HepG2 (cell line): Measurements from ENCODE around the gene CYB5R3. TPM values are rescaled to one million over a fixed set of nuclear protein-coding genes. Genes with fewer than 3 reads are reported as not detected.

Source experiments
- CAMTA2 ChIP-seq: sonication (generic); formaldehyde crosslinking; IDR thresholded peaks from 2 replicates; pipeline ENCODE4 v1.4.0; 2020; ENCODE audit warnings: mild to moderate bottlenecking, missing genetic modification reagents, borderline replicate concordance
- CENPX ChIP-seq: sonication (generic); formaldehyde crosslinking; IDR thresholded peaks from 2 replicates; pipeline ENCODE4 v1.9.0; 2021; ENCODE audit warnings: mild to moderate bottlenecking, missing genetic modification reagents, moderate library complexity
- GABPB1 ChIP-seq: IDR thresholded peaks from 2 replicates; pipeline ENCODE4 v1.6.1; 2016; ENCODE audit warnings: mild to moderate bottlenecking, missing genetic modification reagents, moderate library complexity, missing compliant biosample characterization
- HMGXB4 ChIP-seq, 2 experiments: sonication (generic) in 1 of 2; formaldehyde crosslinking in 1 of 2; IDR thresholded peaks; 2 replicates each; pipeline versions ENCODE4 v1.4.0 to v1.6.1; 2018 to 2020; ENCODE audit warnings: missing genetic modification reagents in 2 of 2, borderline replicate concordance in 1 of 2, low read depth in 1 of 2, mild to moderate bottlenecking in 1 of 2, missing biosample characterization in 1 of 2
- MEF2D ChIP-seq: sonication (generic); formaldehyde crosslinking; IDR thresholded peaks from 2 replicates; pipeline ENCODE4 v1.5.1; 2020; ENCODE audit warnings: mild to moderate bottlenecking, missing genetic modification reagents
- MEIS1 ChIP-seq: sonication (generic); formaldehyde crosslinking; IDR thresholded peaks from 2 replicates; pipeline ENCODE4 v1.9.0; 2021; ENCODE audit warnings: mild to moderate bottlenecking, missing genetic modification reagents, moderate library complexity, borderline replicate concordance
- MTF2 ChIP-seq: sonication (generic); formaldehyde crosslinking; IDR thresholded peaks from 2 replicates; pipeline ENCODE4 v1.5.0; 2020; ENCODE audit warnings: missing genetic modification reagents, borderline replicate concordance
- PLRG1 ChIP-seq: fragments of 450-650 bp; conservative IDR thresholded peaks from 2 replicates; pipeline ENCODE4 v1.6.1; 2016
- RXRB ChIP-seq: IDR thresholded peaks from 2 replicates; pipeline ENCODE4 v1.6.1; 2016; ENCODE audit warnings: borderline replicate concordance, missing genetic modification reagents, missing compliant biosample characterization
- SMAD3 ChIP-seq: sonication (generic); formaldehyde crosslinking; IDR thresholded peaks from 2 replicates; pipeline ENCODE4 v1.4.0; 2020; ENCODE audit warnings: missing genetic modification reagents
- SMARCE1 ChIP-seq: fragments of 450-650 bp; IDR thresholded peaks from 2 replicates; pipeline ENCODE4 v1.6.1; 2017; ENCODE audit warnings: borderline replicate concordance
- SOX13 ChIP-seq, 3 experiments: fragments of 450-650 bp in 1 of 3; sonication (generic) in 1 of 3; formaldehyde crosslinking in 1 of 3; IDR thresholded peaks in 2 of 3; conservative IDR thresholded peaks in 1 of 3; 2 replicates each; pipeline versions ENCODE4 v1.5.0 to v1.6.1; 2016 to 2020; ENCODE audit warnings: antibody characterized with exemption in 1 of 3, mild to moderate bottlenecking in 1 of 3, missing compliant biosample characterization in 1 of 3, missing genetic modification reagents in 1 of 3, moderate library complexity in 1 of 3
- THRA ChIP-seq: sonication (generic); formaldehyde crosslinking; IDR thresholded peaks from 2 replicates; pipeline ENCODE4 v1.4.0; 2020; ENCODE audit warnings: missing genetic modification reagents, borderline replicate concordance
- ZBTB20 ChIP-seq: sonication (generic); formaldehyde crosslinking; IDR thresholded peaks from 2 replicates; pipeline ENCODE4 v1.8.1; 2023; ENCODE audit warnings: missing genetic modification reagents, low read depth, mild to moderate bottlenecking, borderline replicate concordance
- ZBTB7A ChIP-seq: sonication (generic); formaldehyde crosslinking; IDR thresholded peaks from 2 replicates; pipeline ENCODE4 v1.8.0; 2022; ENCODE audit warnings: mild to moderate bottlenecking, missing genetic modification reagents
- ZNF574 ChIP-seq: sonication (generic); formaldehyde crosslinking; IDR thresholded peaks from 2 replicates; pipeline ENCODE4 v1.4.0; 2020; ENCODE audit warnings: missing genetic modification reagents
- ZNF788 ChIP-seq: sonication (generic); formaldehyde crosslinking; IDR thresholded peaks from 2 replicates; pipeline ENCODE4 v1.5.0; 2020; ENCODE audit warnings: mild to moderate bottlenecking, missing genetic modification reagents, borderline replicate concordance
- polyA plus RNA-seq, 8 experiments: library from polyadenylated mRNA; depleted of rRNA in 3 of 8; stranded (reverse) in 7 of 8; unstranded in 1 of 8; fragments of >200 nt; fragmentation: Illumina TruSeq in 4 of 8; extraction: Trizol in 4 of 8; gene quantifications; 2 replicates each; pipeline versions ENCODE4 v1.2.1 to v1.2.3, GENCODE V29; 2011 to 2016; ENCODE audit warnings: low read depth in 4 of 8, missing spikeins in 1 of 8, mixed read lengths in 1 of 8; ENCODE audit not compliant: insufficient read depth in 1 of 8
- total RNA-seq, 5 experiments: library from RNA; depleted of rRNA; stranded (reverse); fragments of >200 nt; fragmentation: Illumina TruSeq; extraction: Trizol; gene quantifications; 2 replicates each; pipeline ENCODE4 v1.2.3, GENCODE V29; 2016; ENCODE audit warnings: low read depth in 1 of 5

The CYB5R3 gene
- total and polyA plus RNA-seq, 2 of the 13 experiments (the other 11 are each of a cell fraction or from before 2014, with no cell fraction given), result 32.4 to 305 TPM

GRCh38 chr22:42688241-42689211 lies 39.3 kb upstream of the CYB5R3 start (continued):
- TF ChIP-seq RXRB, result 0 out of 2 replicates have a peak, but pooled peaks have one; percentile 35
- peak; percentile 78; the same call in 1 of the 2 replicates for TF ChIP-seq THRA (CRISPR knock-in tag)
- 0 out of 2 replicates have a peak, but pooled peaks have one; percentile 41 for TF ChIP-seq SMAD3
- peak; percentile 44; the same call in 1 of the 2 replicates for TF ChIP-seq ZBTB20 (CRISPR knock-in tag)
- TF ChIP-seq MTF2 (CRISPR knock-in tag), result no peak
- peak; percentile 79; the same call in 1 of the 2 replicates for TF ChIP-seq ZBTB7A
- TF ChIP-seq SMARCE1, result no peak
- TF ChIP-seq CENPX (CRISPR knock-in tag), result no peak
- no peak for TF ChIP-seq SOX13 (IDR thresholded peaks at IDR 0.05)
- peak in 1 of 2 experiments; percentile 58; a peak in 2 of 4 replicates for TF ChIP-seq SOX13 (CRISPR knock-in tag; conservative IDR thresholded peaks at IDR 0.05 in 1 of 2, IDR thresholded peaks at IDR 0.05 in 1 of 2)
- peak; percentile 50; the same call in 1 of the 2 replicates for TF ChIP-seq MEIS1
- TF ChIP-seq ZNF574 (CRISPR knock-in tag), result 0 out of 2 replicates have a peak, but pooled peaks have one; percentile 24
- 0 out of 4 replicates have a peak, but pooled peaks of 1 of the 2 experiments have one; percentile 21 for TF ChIP-seq HMGXB4 (CRISPR knock-in tag; IDR thresholded peaks at IDR 0.05; ENCODE audit: borderline replicate concordance in 1 of 2, low read depth in 1 of 2)
- TF ChIP-seq ZNF788 (CRISPR knock-in tag), result peak; percentile 78; the same call in 1 of the 2 replicates
- TF ChIP-seq GABPB1, result peak; percentile 39; the same call in 1 of the 2 replicates
- TF ChIP-seq CAMTA2 (CRISPR knock-in tag), result no peak
- TF ChIP-seq PLRG1, result no peak
- peak; percentile 64; the same call in 1 of the 2 replicates for TF ChIP-seq MEF2D (CRISPR knock-in tag)
